ENCODE measurements around the gene C12orf54. TPM values are rescaled to one million over a fixed set of nuclear protein-coding genes. Genes with fewer than 3 reads are reported as not detected.
"Not testable (repeated sequence)": the region's sequence is repeated elsewhere in the genome, so short reads cannot be mapped to it uniquely, and the experiment has no call there.

C12orf54 gene
- total RNA-seq, 1 donor from 2014 or later, result 1.2 TPM

- H3K4me3 Mint-ChIP-seq (ENCODE audit: unreplicated experiment), result no peak within 1 kb of the TSS
- TF ChIP-seq, protein P1, sequence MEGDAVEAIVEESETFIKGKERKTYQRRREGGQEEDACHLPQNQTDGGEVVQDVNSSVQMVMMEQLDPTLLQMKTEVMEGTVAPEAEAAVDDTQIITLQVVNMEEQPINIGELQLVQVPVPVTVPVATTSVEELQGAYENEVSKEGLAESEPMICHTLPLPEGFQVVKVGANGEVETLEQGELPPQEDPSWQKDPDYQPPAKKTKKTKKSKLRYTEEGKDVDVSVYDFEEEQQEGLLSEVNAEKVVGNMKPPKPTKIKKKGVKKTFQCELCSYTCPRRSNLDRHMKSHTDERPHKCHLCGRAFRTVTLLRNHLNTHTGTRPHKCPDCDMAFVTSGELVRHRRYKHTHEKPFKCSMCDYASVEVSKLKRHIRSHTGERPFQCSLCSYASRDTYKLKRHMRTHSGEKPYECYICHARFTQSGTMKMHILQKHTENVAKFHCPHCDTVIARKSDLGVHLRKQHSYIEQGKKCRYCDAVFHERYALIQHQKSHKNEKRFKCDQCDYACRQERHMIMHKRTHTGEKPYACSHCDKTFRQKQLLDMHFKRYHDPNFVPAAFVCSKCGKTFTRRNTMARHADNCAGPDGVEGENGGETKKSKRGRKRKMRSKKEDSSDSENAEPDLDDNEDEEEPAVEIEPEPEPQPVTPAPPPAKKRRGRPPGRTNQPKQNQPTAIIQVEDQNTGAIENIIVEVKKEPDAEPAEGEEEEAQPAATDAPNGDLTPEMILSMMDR (IDR thresholded peaks at IDR 0.05; ENCODE audit: insufficient read depth, low read depth, low read length), result no peak
- TF ChIP-seq EZH2 (IDR thresholded peaks at IDR 0.05; ENCODE audit: insufficient read depth, low read length), result no peak
- peaks cover 7% of the 10 kb centered on the region for H3K27me3 Mint-ChIP-seq (ENCODE audit: low read depth, unreplicated experiment)
- H3K36me3 Mint-ChIP-seq (ENCODE audit: low read depth, unreplicated experiment), result peaks cover 1% of the 10 kb centered on the region
- Histone ChIP-seq H3K79me2 (ENCODE audit: insufficient read depth, low read length) (no peaks in the 10 kb centered on the region), H2AFZ (ENCODE audit: low read depth, low read length) (no peak within 1 kb of the TSS), H4K20me1 (ENCODE audit: insufficient read depth, low read length) (no peaks in the 10 kb centered on the region), H3K4me2 (ENCODE audit: low read length) (no peak within 1 kb of the TSS), H3K4me1 (ENCODE audit: insufficient read depth, low read length) (no peaks in the 10 kb centered on the region), H3K9ac (ENCODE audit: low read length) (no peak within 1 kb of the TSS), H3K4me3 (ENCODE audit: insufficient read depth, low read depth, low read length) (no peak within 1 kb of the TSS), H3K36me3 (ENCODE audit: insufficient read depth, low read length) (no peaks in the 10 kb centered on the region), H3K27me3 (ENCODE audit: insufficient read depth, low read length) (no peaks in the 10 kb centered on the region), H3K27ac (ENCODE audit: low read depth, low read length) (no peak within 1 kb of the TSS), H3K9me3 (ENCODE audit: insufficient read depth, low read depth, low read length) (no peaks in the 10 kb centered on the region)
- no peak within 1 kb of the TSS for H3K27ac Mint-ChIP-seq (ENCODE audit: unreplicated experiment)
- DNase-seq (ENCODE audit: low read depth), result no peak
- H3K9me3 Mint-ChIP-seq (ENCODE audit: unreplicated experiment), result peaks cover 42% of the 10 kb centered on the region
- H3K4me1 Mint-ChIP-seq (ENCODE audit: low read depth, unreplicated experiment), result no peaks in the 10 kb centered on the region
- FAIRE-seq, result no peak
Observed at GRCh38 chr12:48472259-48472658, 10.0 kb upstream of the C12orf54 start, which contains the start of gene ANP32D. ANP32D (plus strand) TSS chr12:48472559; CDS start chr12:48472665, 106 bp downstream.

GRCh38 chr12:48473061-48473460 is 9.2 kb upstream of the C12orf54 start:
- H3K36me3 ChIP-seq (ENCODE audit: insufficient read depth, low read length), result no peaks in the 10 kb centered on the region
- H3K9me3 Mint-ChIP-seq (ENCODE audit: unreplicated experiment), result peaks cover 40% of the 10 kb centered on the region
- no peaks in the 10 kb centered on the region for H3K79me2 ChIP-seq (ENCODE audit: insufficient read depth, low read length)
- no peaks in the 10 kb centered on the region for H3K4me1 Mint-ChIP-seq (ENCODE audit: low read depth, unreplicated experiment)
- no peaks in the 10 kb centered on the region for H4K20me1 ChIP-seq (ENCODE audit: insufficient read depth, low read length)
- H3K27ac ChIP-seq (ENCODE audit: low read depth, low read length), result no peak overlapping the region
- FAIRE-seq, result no peak
- TF ChIP-seq EZH2 (IDR thresholded peaks at IDR 0.05; ENCODE audit: insufficient read depth, low read length), result no peak
- TF ChIP-seq, protein P1 (IDR thresholded peaks at IDR 0.05; ENCODE audit: insufficient read depth, low read depth, low read length), result no peak
- H3K4me3 Mint-ChIP-seq (ENCODE audit: unreplicated experiment), result no peak overlapping the region
- H3K27ac Mint-ChIP-seq (ENCODE audit: unreplicated experiment), result no peak overlapping the region
- no peaks in the 10 kb centered on the region for H3K4me1 ChIP-seq (ENCODE audit: insufficient read depth, low read length)
- H3K4me3 ChIP-seq (ENCODE audit: insufficient read depth, low read depth, low read length), result no peak overlapping the region
- no peak overlapping the region for H2AFZ ChIP-seq (ENCODE audit: low read depth, low read length)
- H3K9ac ChIP-seq (ENCODE audit: low read length), result no peak overlapping the region
- H3K27me3 ChIP-seq (ENCODE audit: insufficient read depth, low read length), result no peaks in the 10 kb centered on the region
- peaks cover 11% of the 10 kb centered on the region for H3K27me3 Mint-ChIP-seq (ENCODE audit: low read depth, unreplicated experiment)
- H3K9me3 ChIP-seq (ENCODE audit: insufficient read depth, low read depth, low read length), result no peaks in the 10 kb centered on the region
- H3K4me2 ChIP-seq (ENCODE audit: low read length), result no peak overlapping the region
- peaks cover 1% of the 10 kb centered on the region for H3K36me3 Mint-ChIP-seq (ENCODE audit: low read depth, unreplicated experiment)
- no peak for DNase-seq (ENCODE audit: low read depth)

- H3K27me3 ChIP-seq (ENCODE audit: insufficient read depth, low read length); H3K4me2 ChIP-seq (ENCODE audit: low read length); H3K79me2 ChIP-seq (ENCODE audit: insufficient read depth, low read length); H3K27ac ChIP-seq (ENCODE audit: low read depth, low read length); H3K36me3 Mint-ChIP-seq (ENCODE audit: low read depth, unreplicated experiment); H3K9ac ChIP-seq (ENCODE audit: low read length); DNase-seq (ENCODE audit: low read depth); H3K27ac Mint-ChIP-seq (ENCODE audit: unreplicated experiment); H3K4me1 ChIP-seq (ENCODE audit: insufficient read depth, low read length); H3K4me3 ChIP-seq (ENCODE audit: insufficient read depth, low read depth, low read length); H3K4me1 Mint-ChIP-seq (ENCODE audit: low read depth, unreplicated experiment); H2AFZ ChIP-seq (ENCODE audit: low read depth, low read length); H3K9me3 ChIP-seq (ENCODE audit: insufficient read depth, low read depth, low read length); H3K36me3 ChIP-seq (ENCODE audit: insufficient read depth, low read length); FAIRE-seq; H4K20me1 ChIP-seq (ENCODE audit: insufficient read depth, low read length); H3K4me3 Mint-ChIP-seq (ENCODE audit: unreplicated experiment): not testable (repeated sequence)
- H3K27me3 Mint-ChIP-seq (ENCODE audit: low read depth, unreplicated experiment), result peaks cover 11% of the 10 kb centered on the region
- H3K9me3 Mint-ChIP-seq (ENCODE audit: unreplicated experiment), result peaks cover 32% of the 10 kb centered on the region
Observed at GRCh38 chr12:48474497-48474896, 7.8 kb upstream of the C12orf54 start.
